GM19397 (cell line): ENCODE data around the gene MCRS1.
"Not testable (repeated sequence)": the region's sequence is repeated elsewhere in the genome, so short reads cannot be mapped to it uniquely, and the experiment has no call there.

Experiments used
- ATAC-seq: cut with Tn5 transposase; IDR thresholded peaks from one replicate; pipeline ENCODE4 v1.9.1; 2021; ENCODE audit warnings: mild to moderate bottlenecking, moderate library complexity; ENCODE audit not compliant: unreplicated experiment

The MCRS1 gene, protein sequence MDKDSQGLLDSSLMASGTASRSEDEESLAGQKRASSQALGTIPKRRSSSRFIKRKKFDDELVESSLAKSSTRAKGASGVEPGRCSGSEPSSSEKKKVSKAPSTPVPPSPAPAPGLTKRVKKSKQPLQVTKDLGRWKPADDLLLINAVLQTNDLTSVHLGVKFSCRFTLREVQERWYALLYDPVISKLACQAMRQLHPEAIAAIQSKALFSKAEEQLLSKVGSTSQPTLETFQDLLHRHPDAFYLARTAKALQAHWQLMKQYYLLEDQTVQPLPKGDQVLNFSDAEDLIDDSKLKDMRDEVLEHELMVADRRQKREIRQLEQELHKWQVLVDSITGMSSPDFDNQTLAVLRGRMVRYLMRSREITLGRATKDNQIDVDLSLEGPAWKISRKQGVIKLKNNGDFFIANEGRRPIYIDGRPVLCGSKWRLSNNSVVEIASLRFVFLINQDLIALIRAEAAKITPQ

DNA sequence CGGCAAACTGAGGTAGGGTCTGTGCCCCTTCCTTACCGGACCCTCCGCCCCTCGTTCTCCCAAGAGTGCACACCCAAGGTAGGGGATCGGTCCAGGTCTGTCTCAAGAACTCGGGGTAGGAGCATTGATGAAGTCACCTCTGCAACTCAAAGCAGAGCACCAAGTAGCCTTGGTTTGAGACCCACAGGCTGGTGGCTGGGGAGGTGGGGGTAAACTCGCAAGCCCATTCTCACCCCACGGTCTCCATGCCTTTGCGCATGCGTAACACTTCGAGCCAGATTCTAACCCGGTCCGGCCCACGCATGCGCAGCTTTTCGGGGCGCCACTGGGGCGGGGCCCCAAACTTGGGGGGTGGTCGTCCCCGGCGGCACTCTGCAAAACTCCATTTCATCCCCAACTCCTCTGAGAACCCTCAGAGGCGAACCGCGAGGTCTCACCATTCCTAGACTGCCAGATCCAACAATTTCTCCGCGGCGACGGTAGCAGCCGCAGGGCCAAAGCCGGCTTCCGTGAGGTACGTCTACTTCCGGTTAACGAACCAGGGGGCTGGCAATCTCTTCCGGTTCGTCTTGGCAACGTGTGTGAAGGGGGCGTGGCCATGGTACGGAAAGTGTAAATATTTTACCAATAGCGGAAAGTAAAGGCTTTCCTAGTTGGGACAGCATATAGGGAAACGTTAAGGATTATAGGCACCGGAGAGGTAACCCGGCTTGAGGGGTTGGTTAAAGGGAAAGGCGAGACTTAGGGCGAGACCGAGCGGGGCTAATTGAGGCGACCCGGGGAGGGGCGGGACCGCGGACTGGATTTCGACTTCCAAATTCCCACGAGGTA is at the start of gene MCRS1:
Gene MCRS1, minus strand, starts transcription at position 532 of the 831 bp plus-strand sequence. CDS start 1,411 bp downstream, outside the sequence.
- ATAC-seq: peak; percentile 85

DNA sequence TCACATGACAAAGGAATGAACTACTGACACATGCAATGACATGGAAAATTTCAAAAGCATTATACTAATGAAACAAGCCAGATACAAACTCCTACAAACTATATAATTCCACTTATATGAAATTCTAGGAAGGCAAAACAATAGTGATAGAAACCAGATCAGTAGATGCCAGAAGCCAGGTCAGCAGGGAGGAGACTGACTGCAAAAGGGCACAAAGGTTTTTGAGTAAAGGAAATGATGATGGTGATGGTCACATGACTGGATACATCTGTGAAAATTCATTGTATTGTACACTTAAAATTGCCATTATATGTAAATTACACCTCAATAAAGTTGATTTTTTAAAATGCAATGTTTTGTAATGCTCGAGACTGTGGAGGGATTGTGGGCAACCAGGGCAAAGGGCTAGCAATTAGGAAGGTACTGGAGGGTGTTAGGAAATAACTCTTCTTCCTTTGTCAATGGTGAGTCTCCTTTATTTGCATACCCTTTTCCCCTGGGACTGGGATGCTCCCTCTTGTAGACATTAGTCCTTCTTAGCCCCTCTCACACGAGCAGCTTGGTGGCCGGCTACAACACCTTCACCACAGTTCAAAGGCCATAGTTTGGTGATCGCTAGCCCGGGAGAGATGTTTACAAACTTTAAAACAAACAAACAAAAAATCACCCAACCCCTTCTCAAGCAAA is 48.7 kb upstream of the MCRS1 start:
- ATAC-seq: no peak

DNA sequence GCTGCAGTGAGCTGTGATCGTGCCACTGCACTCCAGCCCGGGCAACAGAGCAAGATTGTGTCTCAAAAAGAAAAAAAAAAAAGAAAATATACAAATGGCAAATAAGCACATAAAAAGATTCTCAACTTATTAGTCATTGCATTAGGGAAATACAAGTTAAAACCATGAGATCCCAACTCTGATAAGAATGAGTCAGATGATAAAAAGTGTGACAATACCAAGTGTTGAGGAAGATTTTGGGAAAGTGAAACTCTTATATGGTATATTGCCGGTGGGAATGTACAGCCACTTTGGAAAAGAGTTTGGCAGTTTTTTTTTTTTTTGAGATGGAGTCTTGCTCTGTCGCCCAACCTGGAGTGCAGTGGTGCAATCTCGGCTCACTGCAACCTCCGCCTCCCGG is 47.8 kb upstream of the MCRS1 start:
- no peak for ATAC-seq

DNA sequence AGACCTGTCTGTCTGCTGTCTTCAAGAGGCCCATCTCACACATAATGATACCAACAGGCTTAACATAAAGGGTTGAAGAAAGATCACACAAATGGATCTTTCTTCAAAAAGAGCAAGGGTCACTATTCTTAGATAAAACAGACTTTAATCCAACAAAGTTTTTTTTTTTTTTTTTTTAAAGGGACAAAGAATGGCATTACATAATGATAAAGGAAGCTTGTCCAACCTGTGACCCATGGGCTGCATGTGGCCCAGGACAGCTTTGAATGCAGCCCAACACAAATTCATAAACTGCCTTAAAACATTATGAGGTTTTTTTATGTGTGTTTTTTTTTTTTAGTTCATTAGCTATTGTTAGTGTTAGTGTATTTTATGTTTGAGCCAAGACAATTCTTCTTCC is 44.3 kb upstream of the MCRS1 start:
- no peak for ATAC-seq

DNA sequence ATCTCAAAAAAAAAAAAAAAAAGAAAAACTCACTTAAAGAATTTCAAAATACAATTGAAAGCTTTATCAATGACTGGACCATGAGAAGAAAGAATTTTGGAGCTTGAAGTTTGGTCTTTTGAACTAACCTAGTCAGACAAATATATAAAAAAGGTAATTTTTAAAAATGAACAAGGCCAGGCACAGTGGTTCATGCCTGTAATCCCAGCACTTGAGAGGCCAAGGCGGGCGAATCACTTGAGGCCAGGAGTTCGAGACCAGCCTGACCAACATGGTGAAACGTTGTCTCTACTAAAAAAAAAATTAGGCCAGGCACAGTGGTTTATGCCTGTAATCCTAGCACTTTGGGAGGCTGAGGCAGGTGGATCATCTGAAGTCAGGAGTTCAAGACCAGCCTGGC is 42.8 kb upstream of the MCRS1 start:
- ATAC-seq: not testable (repeated sequence)

DNA sequence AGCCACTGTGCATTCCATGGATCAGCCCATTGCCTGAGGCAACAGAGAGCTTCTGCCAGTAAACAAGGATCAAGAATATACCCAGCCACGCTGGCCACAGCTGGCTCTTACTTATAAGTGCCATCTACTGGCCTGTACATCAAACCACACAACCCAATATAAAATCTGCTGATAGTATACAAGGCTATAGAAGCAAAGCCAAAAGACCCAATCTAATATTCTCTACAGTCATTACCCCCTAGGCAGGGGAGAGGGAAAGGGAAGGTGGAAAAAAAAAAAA is 41.9 kb upstream of the MCRS1 start:
- no peak for ATAC-seq

DNA sequence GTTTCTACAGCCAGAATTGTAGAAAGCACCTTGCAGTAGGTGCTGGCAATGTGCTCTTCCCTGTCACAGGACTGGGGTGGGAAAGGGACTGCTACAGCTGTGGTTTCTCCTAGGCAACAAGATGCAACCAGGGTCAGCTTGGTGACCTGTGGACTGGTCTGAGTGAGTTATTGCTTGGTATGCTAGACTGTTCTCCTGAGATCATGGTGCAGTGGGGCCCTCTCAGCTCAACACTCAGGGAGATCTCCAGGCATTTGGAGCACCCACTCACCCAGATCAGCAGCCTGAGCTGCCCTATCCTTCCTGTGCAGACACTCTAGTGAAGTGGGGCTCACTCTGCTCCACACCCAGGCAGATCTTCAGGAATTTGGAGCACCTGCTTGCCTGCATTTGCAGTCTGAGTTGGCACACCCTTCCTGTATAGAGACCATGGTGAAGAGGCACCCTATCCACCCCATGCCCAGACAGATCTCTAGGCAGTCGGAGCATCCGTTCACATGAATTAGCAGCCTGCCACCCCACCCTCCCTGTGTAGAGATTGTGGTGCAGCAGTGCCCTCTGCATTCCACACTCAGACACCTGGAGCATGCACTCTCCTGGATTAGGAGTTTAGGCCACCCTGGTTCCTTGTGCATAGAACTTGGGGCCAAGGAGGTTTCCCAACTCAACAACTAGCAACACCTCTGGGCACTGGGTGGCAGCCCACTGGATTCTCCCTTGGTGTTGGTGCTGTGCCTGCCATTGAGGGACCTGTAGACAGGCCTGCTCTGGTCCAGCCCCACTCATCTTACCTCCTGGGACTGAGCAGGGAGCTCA is 41.3 kb upstream of the MCRS1 start:
- no peak for ATAC-seq

DNA sequence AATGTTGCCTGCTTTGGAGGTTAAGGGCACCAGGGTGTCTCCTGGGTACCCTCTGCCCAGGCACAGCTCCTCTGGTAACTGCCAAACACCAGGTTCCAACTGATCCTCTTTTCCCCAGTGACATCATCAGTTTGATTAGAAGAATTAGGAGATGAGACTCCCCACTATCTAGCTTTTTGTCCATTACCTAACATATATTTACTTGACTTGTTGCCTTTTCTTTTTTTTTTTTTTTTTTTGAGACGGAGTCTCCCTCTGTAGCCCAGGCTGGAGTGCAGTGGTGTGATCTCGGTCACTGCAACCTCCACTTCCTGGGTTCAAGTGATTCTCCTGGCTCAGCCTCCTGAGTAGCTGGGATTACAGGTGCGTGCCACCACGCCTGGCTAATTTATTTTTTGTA is 37.6 kb upstream of the MCRS1 start, which contains the start of gene FAM186B:
Gene FAM186B, minus strand, starts transcription at position 101 of the 400 bp plus-strand sequence. CDS start 162 bp downstream, outside the sequence.
- ATAC-seq: not testable (repeated sequence)

DNA sequence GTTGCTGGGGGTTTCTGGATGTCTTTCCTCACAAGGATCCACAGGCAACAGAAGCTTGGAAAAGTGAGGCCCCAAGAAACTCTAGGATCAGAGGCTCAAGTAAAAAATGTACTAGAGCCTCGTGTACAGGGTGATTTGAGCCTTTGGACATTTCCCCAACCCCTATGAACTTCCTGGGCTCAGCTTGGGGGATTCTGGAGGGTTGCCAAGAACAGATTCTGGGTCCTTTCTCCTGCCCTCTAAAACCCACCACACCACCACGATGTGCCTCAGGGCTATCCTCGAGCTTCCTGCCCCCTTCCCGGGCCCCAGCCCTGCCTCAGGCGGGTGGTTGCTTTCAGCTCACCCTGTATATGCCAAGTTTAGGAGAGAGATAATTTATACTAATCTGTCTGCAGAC is 36.9 kb upstream of the MCRS1 start:
- ATAC-seq: no peak

DNA sequence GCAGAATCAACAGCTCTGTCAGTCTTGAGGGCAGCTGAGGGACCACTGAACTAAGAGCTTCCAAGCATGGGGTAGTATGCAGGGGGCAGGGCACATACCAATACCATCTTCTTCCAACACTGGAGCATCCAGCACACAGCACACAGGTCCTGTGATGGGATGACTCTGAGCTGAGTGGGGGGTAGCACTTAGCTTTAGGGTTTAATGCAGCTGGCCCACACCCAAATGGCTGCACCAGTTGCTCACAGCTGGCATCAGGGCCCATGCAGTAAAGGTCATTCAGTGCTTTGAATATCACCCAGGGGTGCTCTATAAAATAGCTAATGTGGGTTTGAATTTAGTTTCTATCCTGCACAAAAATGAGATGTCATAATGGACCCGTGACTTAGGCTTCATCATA is 35.8 kb upstream of the MCRS1 start:
- no peak for ATAC-seq

DNA sequence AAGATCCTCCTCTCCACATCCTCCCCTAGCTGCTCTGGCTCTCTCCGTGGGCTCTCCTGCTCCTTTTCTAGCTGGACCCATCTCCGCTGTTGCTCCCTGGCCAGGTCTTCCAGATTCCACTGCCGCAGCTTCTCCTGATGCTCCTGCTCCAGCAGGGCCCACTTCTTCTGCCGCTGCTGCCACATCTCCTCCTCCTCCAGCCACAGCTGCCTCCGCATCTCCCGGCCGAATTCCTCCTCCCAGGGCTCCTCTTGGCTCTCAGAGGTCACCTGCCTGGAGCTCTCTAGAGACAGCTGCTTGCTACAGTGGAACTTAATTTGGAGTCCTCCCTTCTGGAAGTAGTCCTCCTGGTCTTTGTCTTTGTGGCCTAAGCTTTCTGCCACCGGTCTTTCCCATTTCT is 32.0 kb upstream of the MCRS1 start:
- ATAC-seq: no peak

DNA sequence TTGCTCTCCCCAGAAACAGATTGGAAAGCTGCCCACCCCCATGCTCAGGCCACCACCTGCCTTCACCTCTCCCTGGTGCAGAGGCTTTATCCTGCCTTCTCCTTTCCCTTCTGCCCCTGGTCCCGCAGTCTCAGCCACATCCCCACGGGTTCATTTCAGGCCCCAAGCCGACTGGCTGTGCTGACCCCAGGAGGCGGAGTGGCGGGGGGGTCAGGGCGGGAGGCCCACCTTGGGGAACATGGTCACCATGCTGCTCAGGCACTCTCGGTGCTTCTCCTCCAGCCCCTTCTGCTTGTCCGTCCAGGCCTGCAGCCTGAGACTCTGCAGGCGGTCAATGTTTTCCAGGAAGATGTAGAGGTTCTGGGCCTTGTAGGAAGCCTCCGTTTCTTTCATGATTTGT is 30.6 kb upstream of the MCRS1 start:
- no peak for ATAC-seq

DNA sequence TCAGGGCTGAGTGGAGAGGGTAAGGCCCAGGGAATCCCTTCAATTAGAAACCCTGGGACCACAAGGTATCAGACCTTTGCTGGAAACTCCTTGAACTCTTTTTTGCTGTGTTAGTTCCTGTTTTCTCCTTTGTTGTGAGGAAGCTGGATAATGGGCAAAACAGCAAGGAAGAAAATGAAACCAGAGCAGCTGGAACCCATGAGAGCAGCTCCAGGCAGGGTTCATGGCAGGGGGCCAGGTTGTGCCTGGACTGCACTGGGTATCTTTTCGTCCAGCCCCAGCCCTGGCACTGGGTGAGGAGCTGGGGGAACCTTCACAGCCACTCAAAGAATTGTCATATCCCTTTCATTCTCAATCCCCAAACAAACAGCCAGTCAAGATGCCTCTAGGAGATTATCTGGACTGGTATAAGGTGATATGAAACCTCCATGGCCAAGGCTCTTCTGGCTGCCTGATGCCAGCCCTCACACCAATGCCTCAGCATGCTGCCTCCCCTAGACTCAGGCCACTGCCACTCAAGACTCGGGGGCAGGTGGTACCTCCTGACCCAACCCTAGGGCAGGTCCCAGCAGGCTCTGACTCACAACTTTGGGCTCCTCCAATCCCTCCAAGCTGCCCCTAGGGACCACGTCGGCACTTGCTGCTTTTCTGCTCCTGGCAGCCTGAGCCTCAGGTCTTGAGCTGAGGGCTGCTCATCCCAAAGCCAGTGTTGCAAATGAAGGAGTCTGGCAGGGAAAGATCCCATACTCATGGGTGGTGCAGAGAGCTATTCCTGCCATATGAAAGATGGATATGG is 21.0 kb upstream of the MCRS1 start:
- ATAC-seq: no peak

DNA sequence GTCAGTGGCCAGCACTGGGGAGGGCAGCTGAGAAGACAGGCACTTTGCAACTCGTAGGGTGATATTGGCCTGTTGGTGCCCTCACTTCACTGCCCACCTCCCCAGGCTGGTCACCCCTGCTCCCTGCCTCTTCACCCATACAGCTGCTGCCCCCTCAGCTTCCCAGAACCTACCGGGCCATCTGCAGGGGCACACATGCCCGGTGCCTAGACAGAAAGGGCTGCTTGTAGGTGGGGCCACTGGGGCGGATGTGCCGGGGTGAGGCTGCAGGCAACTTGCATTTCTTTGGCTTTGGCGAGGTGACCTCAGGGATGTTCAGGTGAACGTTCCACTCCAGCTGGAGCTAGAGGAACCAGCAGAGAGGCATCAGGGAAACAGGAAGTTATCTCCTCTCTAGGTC is 20.3 kb upstream of the MCRS1 start:
- ATAC-seq: no peak

DNA sequence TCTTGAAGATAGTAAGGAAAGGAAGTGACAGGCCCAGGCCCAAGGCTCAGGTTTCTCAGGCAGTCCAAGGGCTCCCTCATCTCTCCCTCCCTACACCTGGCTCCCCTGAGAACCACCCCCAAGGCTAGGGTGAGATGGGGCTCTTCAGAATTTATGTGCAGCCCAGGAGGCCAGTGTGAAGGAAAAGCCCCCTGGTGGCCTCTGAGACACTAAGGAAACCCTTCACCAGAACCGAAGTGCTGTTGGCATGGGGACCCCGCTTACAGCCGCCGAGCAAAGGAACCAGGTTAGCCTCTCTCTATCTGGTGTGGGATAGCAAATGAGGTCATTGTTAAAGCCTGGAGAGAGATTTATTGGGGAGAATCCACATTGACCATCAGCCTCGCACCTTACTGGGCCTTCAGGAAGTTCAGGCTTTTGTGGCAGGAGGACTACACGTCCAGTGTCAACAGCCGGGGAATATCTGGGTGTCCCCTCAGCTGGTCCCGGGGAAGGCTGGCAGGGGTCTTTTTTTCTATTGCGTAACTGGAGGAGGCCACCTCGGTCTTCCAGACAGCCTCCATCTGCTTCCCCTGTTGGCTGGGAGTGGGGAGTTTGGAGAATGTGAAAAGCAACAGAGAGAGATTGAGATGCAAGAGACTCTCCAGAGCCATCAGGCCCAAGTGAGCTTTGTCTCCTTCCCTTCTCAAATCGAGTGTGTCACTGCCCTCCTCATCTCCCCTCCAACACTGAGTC is 19.4 kb upstream of the MCRS1 start:
- no peak for ATAC-seq

DNA sequence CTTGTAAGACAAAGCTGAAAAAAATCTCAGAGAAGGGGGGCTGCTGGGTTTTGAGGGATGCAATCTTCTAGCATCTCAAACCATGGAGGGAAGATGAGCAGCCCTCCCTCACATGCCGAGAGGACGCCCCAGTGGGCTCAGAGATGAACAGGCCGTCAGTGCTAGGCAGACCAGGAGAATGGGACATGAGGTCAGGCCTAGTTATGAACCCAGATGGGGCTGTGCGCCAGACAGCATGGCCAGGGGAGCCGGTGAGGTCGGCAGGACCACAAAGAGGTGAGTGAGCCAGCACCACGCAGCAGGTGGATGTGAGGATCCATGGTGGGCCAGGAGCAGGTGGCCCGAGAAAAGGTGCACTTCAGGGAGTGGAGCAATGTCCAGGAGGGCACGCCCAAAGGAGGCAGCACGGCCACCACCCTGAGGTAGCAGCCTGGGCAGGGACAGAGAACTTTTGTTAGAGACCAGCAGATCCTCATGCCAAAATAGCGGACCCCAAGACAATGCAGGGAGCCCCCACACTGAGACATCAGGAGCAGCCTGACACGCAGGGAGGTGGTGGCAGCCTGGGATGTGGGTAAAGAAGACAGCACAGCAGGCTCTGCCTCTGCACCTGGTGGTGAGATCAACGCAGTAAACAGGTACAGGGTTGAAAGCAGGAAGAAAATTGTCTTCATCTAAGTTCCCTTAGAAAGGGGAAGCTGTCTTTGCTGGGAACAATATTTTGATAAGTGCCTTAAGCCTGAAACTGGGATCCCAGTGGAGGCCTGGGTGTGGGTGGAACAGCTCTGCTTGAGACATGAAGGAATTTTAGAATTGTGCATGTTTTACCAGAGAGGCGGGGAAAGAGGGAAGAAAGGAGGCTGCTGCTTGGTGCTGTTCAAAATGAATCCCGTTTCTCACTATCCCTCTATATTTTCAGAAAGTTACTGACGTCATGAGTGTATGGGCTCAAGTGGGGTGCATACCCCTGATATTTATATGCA is 17.8 kb upstream of the MCRS1 start:
- no peak for ATAC-seq

DNA sequence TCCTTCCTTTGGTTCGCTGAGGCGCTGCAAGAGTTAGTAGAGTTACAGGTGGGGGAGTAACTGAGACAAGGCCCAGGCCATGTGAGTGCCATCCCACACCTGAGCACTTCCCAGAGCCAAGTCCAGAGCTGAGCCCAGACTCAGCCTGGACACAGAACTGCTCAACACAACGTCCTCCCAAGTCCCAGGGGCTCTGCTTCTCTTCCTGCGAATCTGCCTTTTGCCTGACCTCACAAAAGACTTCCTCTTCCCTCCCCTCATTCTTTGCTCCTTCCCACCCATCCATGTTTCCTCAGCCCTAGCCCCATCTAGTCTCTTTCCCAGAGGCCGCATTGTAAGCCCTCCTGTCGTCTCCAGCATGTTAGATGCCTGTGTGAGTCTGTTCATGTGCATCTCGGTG is 16.6 kb upstream of the MCRS1 start:
- ATAC-seq: no peak
